Esophagus mucosa (tissue), 1 donor: Measurements from ENCODE around the gene DNHD1. TPM values are rescaled to one million over a fixed set of nuclear protein-coding genes. Genes with fewer than 3 reads are reported as not detected.
A peak's percentile ranks its signal among the peaks of the same experiment; 100 is the strongest.

Experiments used
- ATAC-seq: fragments of 200-7000 bp; cut with Tn5 transposase; one replicate; pipeline ENCODE4 v1.9.1; 2020
- total RNA-seq: library from RNA; stranded (reverse); gene quantifications from one replicate; pipeline ENCODE4 v1.2.4, GENCODE V29; 2023
- donor health status: DM: yes; HTN: yes; CAD: no.

DNHD1 gene
- total RNA-seq, 1 donor from 2014 or later = 4.9 TPM

GRCh38 chr11:6613496-6613895, 116.4 kb downstream of the DNHD1 start:
- ATAC-seq = no peak

GRCh38 chr11:6614446-6614845, 117.4 kb downstream of the DNHD1 start:
- no peak for ATAC-seq

DNA sequence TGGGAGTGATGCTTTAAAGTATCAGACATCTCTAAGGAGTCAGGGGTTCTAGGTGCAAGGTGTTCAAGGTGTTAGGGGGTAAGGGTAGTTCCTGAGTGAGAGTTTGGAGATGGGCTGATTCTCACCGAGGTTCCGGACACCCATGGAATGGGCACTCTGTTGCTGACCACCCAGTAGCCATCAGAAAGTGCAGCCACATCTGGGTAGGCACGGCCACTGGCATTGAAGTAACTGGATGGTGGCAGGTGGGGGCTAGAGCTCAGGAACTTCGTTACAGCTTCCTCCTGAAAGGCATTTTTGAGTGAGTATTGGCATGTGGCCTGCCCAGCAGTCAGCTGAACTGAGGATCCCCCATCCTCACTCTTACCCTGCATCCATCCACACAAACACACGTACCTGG, 118.0 kb downstream of the DNHD1 start:
- no peak for ATAC-seq

DNA sequence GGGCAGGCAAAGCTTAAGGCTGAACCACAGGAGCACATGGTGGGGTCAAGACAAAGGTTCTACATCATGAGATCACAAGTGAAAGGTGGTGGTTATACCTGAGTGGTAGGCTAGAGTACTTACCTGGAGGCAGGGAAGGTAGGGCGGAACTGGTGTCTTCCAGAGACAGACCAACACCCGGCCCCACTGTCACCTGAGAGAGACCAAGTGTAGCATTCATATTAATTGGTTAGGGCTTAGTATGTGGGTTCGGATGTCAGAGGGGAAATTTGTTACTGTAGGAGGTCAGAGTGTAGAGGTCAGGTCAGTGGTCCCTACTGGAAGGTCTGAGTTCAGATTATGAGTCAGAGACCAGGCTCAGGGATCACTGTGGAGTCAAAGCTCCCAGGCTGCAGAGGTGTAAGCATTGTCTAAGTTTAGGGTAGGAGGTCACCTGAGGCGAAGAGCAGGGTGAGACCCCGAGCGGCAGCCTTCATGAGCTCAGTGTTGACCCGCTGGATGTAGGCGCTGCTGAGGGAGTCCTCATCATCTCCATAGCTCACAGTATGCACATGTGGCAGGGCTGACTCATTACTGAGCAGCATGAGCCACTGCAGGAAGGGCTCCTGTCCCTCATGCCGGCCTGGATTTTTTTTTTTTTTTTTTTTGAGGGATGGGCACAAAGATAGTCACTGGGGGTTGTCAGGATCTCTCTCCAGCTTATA, 119.0 kb downstream of the DNHD1 start:
- no peak for ATAC-seq

- ATAC-seq = no peak
Observed at GRCh38 chr11:6616596-6617250, 119.6 kb downstream of the DNHD1 start.

DNA sequence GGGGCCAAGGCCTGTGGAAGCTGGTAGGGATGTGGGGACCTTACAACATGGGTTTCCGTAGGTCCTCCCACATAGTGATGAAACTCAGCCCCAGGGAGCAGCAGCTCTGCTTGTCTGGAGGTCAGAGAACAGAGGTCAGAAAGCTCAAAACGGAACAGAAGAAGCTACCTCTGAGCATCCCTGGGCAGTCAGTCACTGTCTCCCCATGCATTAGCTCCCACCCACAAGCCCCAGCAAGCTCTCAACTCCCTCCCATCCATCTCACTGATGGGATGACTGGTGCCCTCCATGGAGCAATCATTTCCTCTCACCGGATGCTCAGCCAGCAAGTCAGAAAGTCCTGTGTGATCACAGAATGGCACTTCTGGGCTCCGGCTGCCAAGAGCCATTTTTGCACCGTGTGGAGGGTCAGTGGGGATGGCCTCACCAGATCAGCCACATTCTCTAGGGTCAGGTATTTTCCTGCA, 120.3 kb downstream of the DNHD1 start:
- ATAC-seq = no peak

- peak; percentile 60 for ATAC-seq
Observed at GRCh38 chr11:6618117-6619003, 121.3 kb downstream of the DNHD1 start.

DNA sequence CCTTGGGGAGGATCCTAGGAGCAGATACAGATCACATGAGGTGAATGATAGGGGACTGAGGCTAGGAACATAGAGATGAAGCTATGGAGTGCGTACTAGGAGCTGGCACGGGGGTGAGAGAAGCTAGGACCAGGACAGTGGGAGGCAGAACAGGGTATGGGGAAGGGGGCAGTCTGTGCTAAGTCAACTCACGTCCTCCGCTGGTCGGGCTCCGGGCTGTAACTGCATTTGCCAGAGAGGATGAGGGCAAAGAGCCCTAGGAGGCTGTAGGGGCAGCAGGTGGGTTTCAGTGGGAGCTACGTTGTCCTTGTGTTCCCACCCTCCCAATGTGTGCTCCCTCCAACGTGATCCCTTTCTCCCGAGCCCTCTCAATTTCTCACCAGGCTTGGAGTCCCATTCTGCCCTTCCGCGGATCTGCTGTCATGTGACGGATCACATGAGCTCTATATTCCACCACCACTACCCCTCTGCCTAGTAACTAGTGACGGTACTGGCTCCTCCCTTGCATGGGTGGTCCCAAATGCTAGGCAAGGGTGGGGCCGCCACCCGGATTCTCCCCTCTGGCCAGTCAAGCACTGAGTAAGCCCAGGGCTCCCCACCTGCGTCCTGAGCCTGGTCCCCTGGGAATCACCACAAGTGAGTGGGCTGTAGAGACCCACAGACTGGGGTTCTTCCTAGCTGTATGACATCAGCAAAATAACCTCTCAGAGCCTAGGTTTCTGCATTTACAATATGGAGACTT, 122.1 kb downstream of the DNHD1 start, which contains the start of gene TPP1:
Gene TPP1, minus strand, starts transcription at position 419 of the 742 bp plus-strand sequence. Its CDS starts 22 bp downstream, at position 397.
- ATAC-seq = peak; percentile 92

DNA sequence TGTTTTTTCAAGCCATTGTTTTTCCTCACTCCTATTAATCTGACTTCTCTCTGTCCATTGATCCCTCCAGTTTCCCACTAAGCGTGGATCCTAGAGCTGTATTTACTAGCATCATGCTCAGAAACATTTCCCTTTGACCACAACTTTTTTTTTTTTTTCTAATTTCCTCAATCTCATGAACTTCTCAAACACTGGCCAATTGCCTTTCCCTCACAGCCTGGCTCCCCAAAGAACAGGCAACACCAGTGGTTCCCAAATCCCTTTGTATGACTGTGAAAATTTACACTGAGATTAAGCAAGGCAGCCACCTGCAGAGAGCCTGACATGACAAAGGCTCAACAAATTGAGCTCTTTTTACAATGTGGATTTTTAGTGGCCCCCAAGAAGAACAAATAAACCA, 123.6 kb downstream of the DNHD1 start:
- no peak for ATAC-seq

Other genes with a start within 250 kb of the DNHD1 start
- not detected for gene CCKBR, start 237.4 kb upstream of the DNHD1 start, total RNA-seq
- gene CAVIN3, start 176.8 kb upstream of the DNHD1 start, total RNA-seq = 11.8 TPM
- 10.3 TPM for gene SMPD1, start 106.8 kb upstream of the DNHD1 start, total RNA-seq
- gene APBB1, start 78.2 kb upstream of the DNHD1 start, total RNA-seq = 2.6 TPM
- 0.64 TPM for gene HPX, start 56.3 kb upstream of the DNHD1 start, total RNA-seq
- 2.7 TPM for gene TRIM3, start 23.3 kb upstream of the DNHD1 start, total RNA-seq
- gene ARFIP2, start 15.9 kb upstream of the DNHD1 start, total RNA-seq = 36.3 TPM
- gene TIMM10B, start 15.8 kb upstream of the DNHD1 start, total RNA-seq = 24.8 TPM
- gene RRP8, start 106.3 kb downstream of the DNHD1 start, total RNA-seq = 13.2 TPM
- gene ILK, start 106.5 kb downstream of the DNHD1 start, total RNA-seq = 32.4 TPM
- 101 TPM for gene TAF10, start 114.9 kb downstream of the DNHD1 start, total RNA-seq
- gene TPP1, start 122.1 kb downstream of the DNHD1 start, total RNA-seq = 38.7 TPM
- gene DCHS1, start 158.5 kb downstream of the DNHD1 start, total RNA-seq = 1.4 TPM
- gene MRPL17, start 186.1 kb downstream of the DNHD1 start, total RNA-seq = 37.1 TPM